Measurements from ENCODE around the gene CNIH2.
A peak's percentile ranks its signal among the peaks of the same experiment; 100 is the strongest.
"Not testable (repeated sequence)": the region's sequence is repeated elsewhere in the genome, so short reads cannot be mapped to it uniquely, and the experiment has no call there.

The CNIH2 gene

DNA sequence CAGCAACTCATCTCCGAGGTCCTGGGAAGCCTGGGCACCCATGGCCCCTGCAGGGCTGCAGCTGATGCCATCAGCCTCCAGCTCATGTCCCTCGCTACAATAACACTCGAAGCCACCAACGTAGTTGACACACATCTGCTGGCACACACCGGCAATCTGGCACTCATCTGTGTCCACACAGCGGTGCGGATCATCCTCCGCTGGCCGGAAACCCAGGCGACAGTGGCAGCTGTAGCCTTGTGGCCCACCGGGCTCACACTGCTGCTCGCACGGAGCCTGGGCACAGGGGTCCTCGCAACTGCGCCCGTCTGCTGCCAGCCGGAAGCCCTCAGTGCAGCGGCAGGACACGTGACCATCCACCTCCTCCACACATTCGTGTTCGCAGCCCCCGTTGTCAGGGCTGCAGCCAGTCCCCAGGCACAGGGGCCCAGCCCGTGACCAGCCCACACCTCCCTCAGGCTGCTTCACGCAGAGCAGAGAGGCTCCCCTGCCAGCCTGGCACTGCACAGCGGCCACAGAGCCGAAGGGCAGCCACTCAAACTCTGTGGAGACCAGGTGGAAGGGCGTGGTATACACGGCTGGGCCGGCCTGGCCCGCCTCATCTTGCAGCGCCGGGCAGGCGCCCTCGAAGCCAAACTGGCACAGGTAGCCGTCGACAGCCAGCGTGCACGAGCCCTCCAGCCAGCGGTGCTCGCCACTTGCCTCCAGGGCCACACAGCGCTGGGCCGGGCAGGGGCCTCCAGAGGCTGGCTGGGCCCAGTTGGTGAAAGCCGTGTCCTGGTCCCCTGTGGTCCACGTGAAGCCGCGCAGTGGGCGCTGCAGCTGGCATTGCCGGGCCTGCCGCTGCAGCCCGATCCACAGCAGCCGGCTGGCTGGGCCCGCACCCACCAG, 38.2 kb downstream of the CNIH2 start:
- Histone ChIP-seq H3K27me3 (replicated peaks in 2 of 5; ENCODE audit: control insufficient read depth in 4 of 5, insufficient read depth in 5 of 5, low read length in 4 of 5) (no peaks in the 10 kb centered on the region), H3K27ac (ENCODE audit: insufficient read depth in 1 of 2, low read depth in 1 of 2, low read length in 2 of 2, poor library complexity in 1 of 2, severe bottlenecking in 2 of 2) (no peak overlapping the region), H3K4me3 (ENCODE audit: control insufficient read depth in 1 of 7, extremely low read depth in 1 of 7, insufficient read depth in 4 of 7, low read depth in 2 of 7, low read length in 6 of 7) (peak overlapping the region in 1 of 7 experiments; percentile 65), H3K9me3 (ENCODE audit: control extremely low read depth in 1 of 5, control insufficient read depth in 4 of 5, insufficient read depth in 2 of 5, low read depth in 1 of 5, low read length in 4 of 5) (no peaks in the 10 kb centered on the region), H3K36me3 (ENCODE audit: control insufficient read depth in 4 of 4, insufficient read depth in 4 of 4, low read length in 3 of 4) (no peaks in the 10 kb centered on the region), H3K4me1 (ENCODE audit: control extremely low read depth in 1 of 4, control insufficient read depth in 4 of 4, insufficient read depth in 4 of 4, low read length in 3 of 4) (peaks cover 11 to 58% (median 50%) of the 10 kb centered on the region in 4 experiments)
- WGBS (ENCODE audit: insufficient coverage): 92% methylated on average over 52 of the region's 52 CpGs
- ChIA-PET POLR2A (no interaction called here), CTCF (interaction anchor here (0.8 to 3.4 kb wide), 4 partner anchors 11 to 39 kb away, joined by 3 to 14 read pairs (median 7); no protein-coding TSS in a partner anchor)
- DNase-seq: no peak

DNA sequence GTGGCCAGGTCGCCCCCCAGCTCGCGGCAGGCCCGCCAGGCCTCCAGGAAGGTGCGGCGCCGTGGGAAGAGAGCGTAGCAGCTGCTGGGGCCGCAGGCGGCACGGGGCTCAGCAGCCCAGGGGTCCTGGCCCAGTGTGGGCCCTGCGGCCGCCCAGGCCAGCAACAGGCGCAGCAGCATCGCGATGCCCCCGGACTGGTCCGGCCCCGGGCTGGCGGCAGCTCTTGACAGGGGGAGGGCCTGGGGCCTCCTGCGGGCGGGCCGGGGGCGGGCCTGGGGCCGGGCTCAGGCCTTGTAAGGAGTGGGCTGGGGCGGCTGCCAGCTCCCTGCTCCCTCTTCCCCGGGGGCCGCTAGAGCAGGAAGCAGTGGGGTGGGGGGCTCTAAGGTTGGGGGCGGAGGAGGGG, 38.9 kb downstream of the CNIH2 start, which contains the start of gene CD248:
CD248 (minus strand) TSS at position 196 of the 403 bp plus-strand sequence; CDS start at position 179, 17 bp downstream.
- H3K4me1 ChIP-seq (ENCODE audit: control extremely low read depth in 1 of 4, control insufficient read depth in 4 of 4, insufficient read depth in 4 of 4, low read length in 3 of 4): peaks cover 11 to 53% (median 47%) of the 10 kb centered on the region in 4 experiments
- H3K27me3 ChIP-seq (replicated peaks in 2 of 5; ENCODE audit: control insufficient read depth in 4 of 5, insufficient read depth in 5 of 5, low read length in 4 of 5): no peaks in the 10 kb centered on the region
- POLR2A ChIA-PET: interaction anchor here (0.7 kb wide), 1 partner anchor 27 kb away, joined by 3 read pairs; no protein-coding TSS in a partner anchor
- no peaks in the 10 kb centered on the region for H3K36me3 ChIP-seq (ENCODE audit: control insufficient read depth in 4 of 4, insufficient read depth in 4 of 4, low read length in 3 of 4)
- 15% methylated on average over 11 of the region's 29 CpGs for WGBS (ENCODE audit: insufficient coverage)
- DNase-seq: peak in 1 of 3 donors; percentile 27
- peak within 1 kb of the TSS in 5 of 7 experiments; percentile 9 to 65 (median 43) for H3K4me3 ChIP-seq (ENCODE audit: control insufficient read depth in 1 of 7, extremely low read depth in 1 of 7, insufficient read depth in 4 of 7, low read depth in 2 of 7, low read length in 6 of 7)
- peak within 1 kb of the TSS in 1 of 2 experiments; percentile 58 for H3K27ac ChIP-seq (ENCODE audit: insufficient read depth in 1 of 2, low read depth in 1 of 2, low read length in 2 of 2, poor library complexity in 1 of 2, severe bottlenecking in 2 of 2)
- no peaks in the 10 kb centered on the region for H3K9me3 ChIP-seq (ENCODE audit: control extremely low read depth in 1 of 5, control insufficient read depth in 4 of 5, insufficient read depth in 2 of 5, low read depth in 1 of 5, low read length in 4 of 5)
- CTCF ChIA-PET: interaction anchor here (0.8 to 3.4 kb wide), 4 partner anchors 10 to 40 kb away, joined by 3 to 14 read pairs (median 7); no protein-coding TSS in a partner anchor

DNA sequence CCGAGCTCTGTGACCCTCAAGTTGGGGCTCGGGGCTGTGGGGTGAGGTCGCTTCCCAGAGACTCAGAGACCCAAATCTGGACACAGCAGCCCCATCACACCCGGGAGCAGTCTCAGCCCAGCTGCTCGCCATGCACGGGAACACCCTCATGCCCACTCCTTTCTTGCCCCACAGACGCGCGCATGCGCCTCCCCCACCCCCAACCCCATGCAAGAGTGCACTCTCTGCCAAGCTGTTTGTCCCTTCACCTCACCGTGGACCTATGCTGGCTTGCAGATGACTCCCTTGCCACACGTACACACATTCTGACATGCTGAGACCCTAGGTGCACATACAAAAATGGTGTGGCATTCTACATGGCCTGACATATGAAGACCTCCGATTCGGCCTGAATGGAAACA, 39.3 kb downstream of the CNIH2 start:
- Histone ChIP-seq H3K4me3 (ENCODE audit: control insufficient read depth in 1 of 7, extremely low read depth in 1 of 7, insufficient read depth in 4 of 7, low read depth in 2 of 7, low read length in 6 of 7) (peak overlapping the region in 5 of 7 experiments; percentile 9 to 65 (median 43)), H3K36me3 (ENCODE audit: control insufficient read depth in 4 of 4, insufficient read depth in 4 of 4, low read length in 3 of 4) (no peaks in the 10 kb centered on the region), H3K27ac (ENCODE audit: insufficient read depth in 1 of 2, low read depth in 1 of 2, low read length in 2 of 2, poor library complexity in 1 of 2, severe bottlenecking in 2 of 2) (peak overlapping the region in 1 of 2 experiments; percentile 58), H3K9me3 (ENCODE audit: control extremely low read depth in 1 of 5, control insufficient read depth in 4 of 5, insufficient read depth in 2 of 5, low read depth in 1 of 5, low read length in 4 of 5) (no peaks in the 10 kb centered on the region), H3K4me1 (ENCODE audit: control extremely low read depth in 1 of 4, control insufficient read depth in 4 of 4, insufficient read depth in 4 of 4, low read length in 3 of 4) (peaks cover 11 to 49% (median 43%) of the 10 kb centered on the region in 4 experiments), H3K27me3 (replicated peaks in 2 of 5; ENCODE audit: control insufficient read depth in 4 of 5, insufficient read depth in 5 of 5, low read length in 4 of 5) (no peaks in the 10 kb centered on the region)
- 2% methylated on average over 8 of the region's 14 CpGs for WGBS (ENCODE audit: insufficient coverage)
- POLR2A ChIA-PET: interaction anchor here (0.7 kb wide), 1 partner anchor 27 kb away, joined by 3 read pairs; no protein-coding TSS in a partner anchor
- CTCF ChIA-PET: interaction anchor here (0.6 to 3.4 kb wide), 6 partner anchors 9 to 72 kb away, joined by 3 to 14 read pairs (median 5); no protein-coding TSS in a partner anchor
- peak; percentile 36 to 61 (median 55) for DNase-seq

DNA sequence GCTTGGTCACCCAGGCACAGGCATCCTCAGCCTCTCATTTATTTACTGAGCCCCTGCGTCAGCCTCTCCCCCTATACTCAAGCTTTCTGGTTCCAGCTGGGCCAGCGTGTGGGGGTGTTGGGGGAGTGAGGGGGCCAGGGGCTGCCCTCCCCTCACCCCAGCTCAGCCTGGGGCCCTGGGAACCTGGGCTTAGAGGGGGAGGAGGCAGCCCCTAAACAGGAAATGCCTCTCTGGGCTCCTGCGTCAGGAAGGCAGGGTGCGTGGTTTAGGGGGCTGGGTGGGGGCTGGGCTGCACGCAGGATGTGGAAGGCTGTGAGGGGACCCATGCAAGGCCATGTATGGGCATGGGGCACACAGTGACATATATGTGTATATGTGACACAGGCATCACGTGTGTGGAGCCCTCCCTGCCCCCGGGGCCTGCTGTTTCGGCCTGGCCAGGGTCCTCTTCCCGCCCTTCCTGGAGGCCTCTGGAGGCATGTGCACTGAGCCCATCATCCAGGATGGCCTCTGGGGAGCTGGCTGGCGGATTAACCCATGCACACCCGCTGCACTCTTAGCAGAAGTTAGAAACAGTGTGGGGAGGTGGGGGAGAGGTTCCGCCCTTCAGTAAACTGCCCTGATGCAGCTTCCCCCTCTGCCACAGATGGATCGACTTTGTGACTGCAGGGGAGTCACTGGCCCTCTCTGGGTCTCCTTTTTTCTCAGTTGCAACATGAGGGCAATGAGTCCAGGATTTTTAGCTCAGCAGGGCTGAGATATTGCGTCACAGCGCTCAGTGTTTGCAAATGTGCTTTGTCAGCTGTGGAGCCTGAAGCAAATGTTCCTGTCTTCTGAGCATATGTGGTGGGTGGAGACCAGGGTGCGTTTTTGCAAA, 40.0 kb downstream of the CNIH2 start:
- H3K9me3 ChIP-seq (ENCODE audit: control extremely low read depth in 1 of 5, control insufficient read depth in 4 of 5, insufficient read depth in 2 of 5, low read depth in 1 of 5, low read length in 4 of 5): no peaks in the 10 kb centered on the region
- H3K4me3 ChIP-seq (ENCODE audit: control insufficient read depth in 1 of 7, extremely low read depth in 1 of 7, insufficient read depth in 4 of 7, low read depth in 2 of 7, low read length in 6 of 7): peak overlapping the region in 5 of 7 experiments; percentile 9 to 65 (median 43)
- DNase-seq: peak; percentile 64 to 83 (median 76)
- WGBS (ENCODE audit: insufficient coverage): 23% methylated on average over 12 of the region's 16 CpGs
- H3K27me3 ChIP-seq (replicated peaks in 2 of 5; ENCODE audit: control insufficient read depth in 4 of 5, insufficient read depth in 5 of 5, low read length in 4 of 5): no peaks in the 10 kb centered on the region
- H3K36me3 ChIP-seq (ENCODE audit: control insufficient read depth in 4 of 4, insufficient read depth in 4 of 4, low read length in 3 of 4): no peaks in the 10 kb centered on the region
- ChIA-PET CTCF (interaction anchor here (0.6 to 3.4 kb wide), 5 partner anchors 9 to 71 kb away, joined by 3 to 14 read pairs (median 7); no protein-coding TSS in a partner anchor), POLR2A (no interaction called here)
- H3K4me1 ChIP-seq (ENCODE audit: control extremely low read depth in 1 of 4, control insufficient read depth in 4 of 4, insufficient read depth in 4 of 4, low read length in 3 of 4): peaks cover 11 to 46% (median 40%) of the 10 kb centered on the region in 4 experiments
- H3K27ac ChIP-seq (ENCODE audit: insufficient read depth in 1 of 2, low read depth in 1 of 2, low read length in 2 of 2, poor library complexity in 1 of 2, severe bottlenecking in 2 of 2): peak overlapping the region in 1 of 2 experiments; percentile 58

DNA sequence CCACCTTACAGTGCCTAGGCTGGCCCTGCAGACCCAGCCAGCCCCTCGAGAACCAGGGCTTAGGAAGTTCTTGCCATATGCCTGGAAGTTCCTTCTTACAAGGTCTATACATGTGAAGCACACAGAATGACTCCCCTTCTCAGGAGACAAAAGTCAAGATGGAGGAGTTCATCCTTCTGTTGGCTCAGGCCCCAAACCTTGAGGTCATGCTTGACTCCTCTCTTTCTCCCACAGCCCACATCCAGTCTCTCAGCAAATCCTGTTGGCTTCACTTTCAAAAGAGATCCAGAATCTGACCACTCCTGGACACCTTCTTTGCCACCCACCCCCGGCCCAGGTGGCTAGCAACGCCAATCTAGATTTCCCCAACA, 40.6 kb downstream of the CNIH2 start:
- POLR2A ChIA-PET: no interaction called here
- peaks cover 11 to 40% (median 34%) of the 10 kb centered on the region in 4 experiments for H3K4me1 ChIP-seq (ENCODE audit: control extremely low read depth in 1 of 4, control insufficient read depth in 4 of 4, insufficient read depth in 4 of 4, low read length in 3 of 4)
- peak overlapping the region in 3 of 7 experiments; percentile 16 to 53 (median 43) for H3K4me3 ChIP-seq (ENCODE audit: control insufficient read depth in 1 of 7, extremely low read depth in 1 of 7, insufficient read depth in 4 of 7, low read depth in 2 of 7, low read length in 6 of 7)
- CTCF ChIA-PET: interaction anchor here (2.1 kb wide), 1 partner anchor 10 kb away, joined by 7 read pairs; no protein-coding TSS in a partner anchor
- peak overlapping the region in 1 of 2 experiments; percentile 58 for H3K27ac ChIP-seq (ENCODE audit: insufficient read depth in 1 of 2, low read depth in 1 of 2, low read length in 2 of 2, poor library complexity in 1 of 2, severe bottlenecking in 2 of 2)
- no peak for DNase-seq
- WGBS (ENCODE audit: insufficient coverage): 67% methylated on average over 2 of the region's 3 CpGs
- H3K27me3 ChIP-seq (replicated peaks in 2 of 5; ENCODE audit: control insufficient read depth in 4 of 5, insufficient read depth in 5 of 5, low read length in 4 of 5): no peaks in the 10 kb centered on the region
- H3K9me3 ChIP-seq (ENCODE audit: control extremely low read depth in 1 of 5, control insufficient read depth in 4 of 5, insufficient read depth in 2 of 5, low read depth in 1 of 5, low read length in 4 of 5): no peaks in the 10 kb centered on the region
- H3K36me3 ChIP-seq (ENCODE audit: control insufficient read depth in 4 of 4, insufficient read depth in 4 of 4, low read length in 3 of 4): no peaks in the 10 kb centered on the region

DNA sequence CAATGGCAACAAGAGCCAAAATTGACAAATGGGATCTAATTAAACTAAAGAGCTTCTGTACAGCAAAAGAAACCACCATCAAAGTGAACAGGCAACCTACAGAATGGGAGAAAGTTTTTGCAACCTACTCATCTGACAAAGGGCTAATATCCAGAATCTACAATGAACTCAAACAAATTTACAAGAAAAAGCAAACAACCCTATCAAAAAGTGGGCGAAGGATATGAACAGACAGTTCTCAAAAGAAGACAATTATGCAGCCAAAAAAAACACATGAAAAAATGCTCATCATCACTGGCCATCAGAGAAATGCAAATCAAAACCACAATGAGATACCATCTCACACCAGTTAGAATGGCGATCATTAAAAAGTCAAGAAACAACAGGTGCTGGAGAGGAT, 42.3 kb downstream of the CNIH2 start:
- H3K27me3 ChIP-seq (replicated peaks in 2 of 5; ENCODE audit: control insufficient read depth in 4 of 5, insufficient read depth in 5 of 5, low read length in 4 of 5); POLR2A ChIA-PET; CTCF ChIA-PET; H3K4me3 ChIP-seq (ENCODE audit: control insufficient read depth in 1 of 7, extremely low read depth in 1 of 7, insufficient read depth in 4 of 7, low read depth in 2 of 7, low read length in 6 of 7); DNase-seq; H3K27ac ChIP-seq (ENCODE audit: insufficient read depth in 1 of 2, low read depth in 1 of 2, low read length in 2 of 2, poor library complexity in 1 of 2, severe bottlenecking in 2 of 2); H3K9me3 ChIP-seq (ENCODE audit: control extremely low read depth in 1 of 5, control insufficient read depth in 4 of 5, insufficient read depth in 2 of 5, low read depth in 1 of 5, low read length in 4 of 5); H3K36me3 ChIP-seq (ENCODE audit: control insufficient read depth in 4 of 4, insufficient read depth in 4 of 4, low read length in 3 of 4): not testable (repeated sequence)
- WGBS (ENCODE audit: insufficient coverage): no CpG with 5 or more reads among the region's 2 CpGs
- peaks cover 11 to 38% (median 31%) of the 10 kb centered on the region in 4 experiments for H3K4me1 ChIP-seq (ENCODE audit: control extremely low read depth in 1 of 4, control insufficient read depth in 4 of 4, insufficient read depth in 4 of 4, low read length in 3 of 4)
